Measurements from ENCODE around the gene MCC.

- TF ChIP-seq CTCF (IDR thresholded peaks at IDR 0.05): no peak
- TF ChIP-seq POLR2A (IDR thresholded peaks at IDR 0.05): no peak
Observed at GRCh38 chr5:113367586-113367985, 120.7 kb downstream of the MCC start.

Data from thyroid gland (tissue), 4 donors.